GM12878 (cell line): ENCODE measurements around the gene CYP2C18.

ENCODE experiments used
- CTCF ChIP-seq, 3 experiments: IDR thresholded peaks in 2 of 3; conservative IDR thresholded peaks in 1 of 3; 2 replicates each; pipeline ENCODE4 v1.5.1; 2011; ENCODE audit warnings: low read depth in 3 of 3, low read length in 3 of 3, mild to moderate bottlenecking in 3 of 3, control low read depth in 2 of 3, moderate library complexity in 2 of 3, inconsistent platforms in 1 of 3, mixed read lengths in 1 of 3; ENCODE audit not compliant: control insufficient read depth in 2 of 3, insufficient read depth in 1 of 3; ENCODE audit errors: extremely low read depth in 1 of 3
- RFX5 ChIP-seq: IDR thresholded peaks from 2 replicates; pipeline ENCODE4 v1.6.1; 2011; ENCODE audit warnings: low read depth, low read length, improper control_type of control experiment
- SREBF2 ChIP-seq: IDR thresholded peaks from 2 replicates; pipeline ENCODE4 v1.6.1; 2012; ENCODE audit warnings: mild to moderate bottlenecking, low read length

GRCh38 chr10:94747137-94747536, 63.6 kb downstream of the CYP2C18 start:
- no peak for TF ChIP-seq CTCF (IDR thresholded peaks at IDR 0.05 in 2 of 3, conservative IDR thresholded peaks at IDR 0.05 in 1 of 3; ENCODE audit: control insufficient read depth in 2 of 3, extremely low read depth in 1 of 3, insufficient read depth in 1 of 3, low read depth in 3 of 3, low read length in 3 of 3)
- no peak for TF ChIP-seq SREBF2
- no peak for TF ChIP-seq RFX5
